Measurements from ENCODE around the gene COL8A2.

DNA sequence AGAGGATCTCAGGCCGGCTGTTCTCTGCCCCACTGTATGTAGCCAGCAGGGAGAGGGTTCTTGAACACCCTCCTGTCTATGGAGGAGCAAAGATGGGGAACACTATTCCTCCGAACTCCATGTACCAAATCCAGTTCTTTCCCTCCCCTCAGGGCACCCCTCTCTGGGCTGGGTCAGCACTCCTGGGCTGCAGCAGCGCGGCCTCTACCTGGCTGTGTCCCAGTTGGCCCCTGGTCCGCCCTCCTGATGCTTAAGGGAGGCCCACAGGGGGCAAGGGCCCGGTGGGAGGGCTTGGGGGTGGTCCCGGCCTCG lies 36.8 kb downstream of the COL8A2 start:
- TF ChIP-seq, protein P1, sequence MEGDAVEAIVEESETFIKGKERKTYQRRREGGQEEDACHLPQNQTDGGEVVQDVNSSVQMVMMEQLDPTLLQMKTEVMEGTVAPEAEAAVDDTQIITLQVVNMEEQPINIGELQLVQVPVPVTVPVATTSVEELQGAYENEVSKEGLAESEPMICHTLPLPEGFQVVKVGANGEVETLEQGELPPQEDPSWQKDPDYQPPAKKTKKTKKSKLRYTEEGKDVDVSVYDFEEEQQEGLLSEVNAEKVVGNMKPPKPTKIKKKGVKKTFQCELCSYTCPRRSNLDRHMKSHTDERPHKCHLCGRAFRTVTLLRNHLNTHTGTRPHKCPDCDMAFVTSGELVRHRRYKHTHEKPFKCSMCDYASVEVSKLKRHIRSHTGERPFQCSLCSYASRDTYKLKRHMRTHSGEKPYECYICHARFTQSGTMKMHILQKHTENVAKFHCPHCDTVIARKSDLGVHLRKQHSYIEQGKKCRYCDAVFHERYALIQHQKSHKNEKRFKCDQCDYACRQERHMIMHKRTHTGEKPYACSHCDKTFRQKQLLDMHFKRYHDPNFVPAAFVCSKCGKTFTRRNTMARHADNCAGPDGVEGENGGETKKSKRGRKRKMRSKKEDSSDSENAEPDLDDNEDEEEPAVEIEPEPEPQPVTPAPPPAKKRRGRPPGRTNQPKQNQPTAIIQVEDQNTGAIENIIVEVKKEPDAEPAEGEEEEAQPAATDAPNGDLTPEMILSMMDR (IDR thresholded peaks at IDR 0.05; ENCODE audit: insufficient read depth, low read length): no peak
- TF ChIP-seq, protein P2, sequence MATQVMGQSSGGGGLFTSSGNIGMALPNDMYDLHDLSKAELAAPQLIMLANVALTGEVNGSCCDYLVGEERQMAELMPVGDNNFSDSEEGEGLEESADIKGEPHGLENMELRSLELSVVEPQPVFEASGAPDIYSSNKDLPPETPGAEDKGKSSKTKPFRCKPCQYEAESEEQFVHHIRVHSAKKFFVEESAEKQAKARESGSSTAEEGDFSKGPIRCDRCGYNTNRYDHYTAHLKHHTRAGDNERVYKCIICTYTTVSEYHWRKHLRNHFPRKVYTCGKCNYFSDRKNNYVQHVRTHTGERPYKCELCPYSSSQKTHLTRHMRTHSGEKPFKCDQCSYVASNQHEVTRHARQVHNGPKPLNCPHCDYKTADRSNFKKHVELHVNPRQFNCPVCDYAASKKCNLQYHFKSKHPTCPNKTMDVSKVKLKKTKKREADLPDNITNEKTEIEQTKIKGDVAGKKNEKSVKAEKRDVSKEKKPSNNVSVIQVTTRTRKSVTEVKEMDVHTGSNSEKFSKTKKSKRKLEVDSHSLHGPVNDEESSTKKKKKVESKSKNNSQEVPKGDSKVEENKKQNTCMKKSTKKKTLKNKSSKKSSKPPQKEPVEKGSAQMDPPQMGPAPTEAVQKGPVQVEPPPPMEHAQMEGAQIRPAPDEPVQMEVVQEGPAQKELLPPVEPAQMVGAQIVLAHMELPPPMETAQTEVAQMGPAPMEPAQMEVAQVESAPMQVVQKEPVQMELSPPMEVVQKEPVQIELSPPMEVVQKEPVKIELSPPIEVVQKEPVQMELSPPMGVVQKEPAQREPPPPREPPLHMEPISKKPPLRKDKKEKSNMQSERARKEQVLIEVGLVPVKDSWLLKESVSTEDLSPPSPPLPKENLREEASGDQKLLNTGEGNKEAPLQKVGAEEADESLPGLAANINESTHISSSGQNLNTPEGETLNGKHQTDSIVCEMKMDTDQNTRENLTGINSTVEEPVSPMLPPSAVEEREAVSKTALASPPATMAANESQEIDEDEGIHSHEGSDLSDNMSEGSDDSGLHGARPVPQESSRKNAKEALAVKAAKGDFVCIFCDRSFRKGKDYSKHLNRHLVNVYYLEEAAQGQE (IDR thresholded peaks at IDR 0.05; ENCODE audit: insufficient replicate concordance, low read depth): no peak
- TF ChIP-seq GABPA (IDR thresholded peaks at IDR 0.05; ENCODE audit: low read depth) (no peak), POLR2AphosphoS5 (IDR thresholded peaks at IDR 0.05; ENCODE audit: low read depth) (no peak), SPI1 (IDR thresholded peaks at IDR 0.05; ENCODE audit: borderline replicate concordance, low read depth) (no peak)
